Psoas muscle (tissue), 8 donors: ENCODE measurements around the gene EPS8L1. TPM values are rescaled to one million over a fixed set of nuclear protein-coding genes. Genes with fewer than 3 reads are reported as not detected.

Source experiments
- ATAC-seq, 4 donors: fragments of 200-7000 bp; cut with Tn5 transposase; one replicate each; pipeline ENCODE4 v1.9.1; 2020; ENCODE audit warnings: moderate library complexity in 3 of 4, mild to moderate bottlenecking in 2 of 4
- DNase-seq, 2 donors: peaks; one replicate each; pipeline ENCODE4 v3.0.0-alpha.2; 2020
- H3K27ac ChIP-seq: fragments of 200-600 bp; one replicate; pipeline ENCODE4 v1.8.0; 2022
- H3K27me3 ChIP-seq, 3 donors: fragments of 200-600 bp in 1 of 3; one replicate each; pipeline versions ENCODE4 v1.6.1 to v1.8.0; 2013 to 2022; ENCODE audit warnings: low read length in 2 of 3, mild to moderate bottlenecking in 2 of 3, moderate library complexity in 1 of 3; ENCODE audit not compliant: insufficient read depth in 3 of 3
- H3K36me3 ChIP-seq, 2 donors: fragments of 200-600 bp in 1 of 2; one replicate each; pipeline versions ENCODE4 v1.6.1 to v1.8.0; 2013 to 2022; ENCODE audit warnings: low read depth in 1 of 2, mild to moderate bottlenecking in 1 of 2, moderate library complexity in 1 of 2; ENCODE audit not compliant: insufficient read depth in 1 of 2
- H3K4me1 ChIP-seq: fragments of 200-600 bp; one replicate; pipeline ENCODE4 v1.8.0; 2022
- H3K4me3 ChIP-seq: fragments of 200-600 bp; one replicate; pipeline ENCODE4 v1.8.0; 2022; ENCODE audit warnings: mild to moderate bottlenecking
- H3K9me3 ChIP-seq: fragments of 200-600 bp; one replicate; pipeline ENCODE4 v1.8.0; 2022
- WGBS, 3 donors: extraction: QIAGEN DNeasy Blood & Tissue Kit; methylation state at CpG; one replicate each; pipeline versions ENCODE4 v1.1.6 to v1.1.7; 2013; 5-methylcytosine and 5-hydroxymethylcytosine counted together
- intact Hi-C, 2 donors: fragments of 100-400 bp; cut with DNase I; formaldehyde crosslinking; loops; one replicate each; pipeline versions ENCODE4 v1.11.0 to v1.14.2; 2022
- polyA plus RNA-seq, 3 donors: library from polyadenylated mRNA; stranded (reverse); fragments of 200-250 nt; gene quantifications; one replicate each; pipeline ENCODE4 v1.2.3, GENCODE V29; 2013
- total RNA-seq, 4 donors: library from RNA; stranded (reverse); fragmentation: NEBNext Ultra II Directional in 2 of 4; extraction: Animal tissue kit (Norgen Biotek cat#: 25700) in 2 of 4; gene quantifications; one replicate each; pipeline versions ENCODE4 v1.2.1 to v1.2.4, GENCODE V29; 2021 to 2023
- TF ChIP-seq, protein P1 (sequence below): fragments of 200-600 bp; IDR thresholded peaks from one replicate; pipeline ENCODE4 v1.8.0; 2022; ENCODE audit warnings: antibody characterized with exemption
- donor health status: healthy with polysubstance abuse.
- donor health status: DM: no; HTN: no; CAD: no; lungs with moderate emphysema.
- donor health status: Bipolar disorder and iron deficiency.
- donor health status: healthy.
- donor health status: DM: yes; HTN: yes; CAD: no.
- donor health status: DM: no; HTN: no; CAD: no.
- donor health status: DM: no; HTN: no; CAD: no.
- donor health status: DM: yes; HTN: yes; CAD: no.

EPS8L1 gene
- total and polyA plus RNA-seq, 7 donors: 0.53 to 2.5 (median 1.0) TPM

- H3K36me3 ChIP-seq: peaks cover 5 to 79% of the 10 kb centered on the region in 2 donors
- no peak overlapping the region for H3K27ac ChIP-seq
- DNase-seq (no peak), ATAC-seq (no peak)
- intact Hi-C loops: no loop called here
- H3K27me3 ChIP-seq: no peaks in the 10 kb centered on the region
- TF ChIP-seq, protein P1, sequence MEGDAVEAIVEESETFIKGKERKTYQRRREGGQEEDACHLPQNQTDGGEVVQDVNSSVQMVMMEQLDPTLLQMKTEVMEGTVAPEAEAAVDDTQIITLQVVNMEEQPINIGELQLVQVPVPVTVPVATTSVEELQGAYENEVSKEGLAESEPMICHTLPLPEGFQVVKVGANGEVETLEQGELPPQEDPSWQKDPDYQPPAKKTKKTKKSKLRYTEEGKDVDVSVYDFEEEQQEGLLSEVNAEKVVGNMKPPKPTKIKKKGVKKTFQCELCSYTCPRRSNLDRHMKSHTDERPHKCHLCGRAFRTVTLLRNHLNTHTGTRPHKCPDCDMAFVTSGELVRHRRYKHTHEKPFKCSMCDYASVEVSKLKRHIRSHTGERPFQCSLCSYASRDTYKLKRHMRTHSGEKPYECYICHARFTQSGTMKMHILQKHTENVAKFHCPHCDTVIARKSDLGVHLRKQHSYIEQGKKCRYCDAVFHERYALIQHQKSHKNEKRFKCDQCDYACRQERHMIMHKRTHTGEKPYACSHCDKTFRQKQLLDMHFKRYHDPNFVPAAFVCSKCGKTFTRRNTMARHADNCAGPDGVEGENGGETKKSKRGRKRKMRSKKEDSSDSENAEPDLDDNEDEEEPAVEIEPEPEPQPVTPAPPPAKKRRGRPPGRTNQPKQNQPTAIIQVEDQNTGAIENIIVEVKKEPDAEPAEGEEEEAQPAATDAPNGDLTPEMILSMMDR: no peak
- no peaks in the 10 kb centered on the region for H3K4me1 ChIP-seq
- H3K4me3 ChIP-seq: no peak overlapping the region
- no peaks in the 10 kb centered on the region for H3K9me3 ChIP-seq
- 93 to 95% (median 93%) methylated on average over 27 to 30 of the region's 30 CpGs for WGBS, 3 donors
Observed at GRCh38 chr19:55044771-55045716, 30.6 kb upstream of the EPS8L1 start.

DNA sequence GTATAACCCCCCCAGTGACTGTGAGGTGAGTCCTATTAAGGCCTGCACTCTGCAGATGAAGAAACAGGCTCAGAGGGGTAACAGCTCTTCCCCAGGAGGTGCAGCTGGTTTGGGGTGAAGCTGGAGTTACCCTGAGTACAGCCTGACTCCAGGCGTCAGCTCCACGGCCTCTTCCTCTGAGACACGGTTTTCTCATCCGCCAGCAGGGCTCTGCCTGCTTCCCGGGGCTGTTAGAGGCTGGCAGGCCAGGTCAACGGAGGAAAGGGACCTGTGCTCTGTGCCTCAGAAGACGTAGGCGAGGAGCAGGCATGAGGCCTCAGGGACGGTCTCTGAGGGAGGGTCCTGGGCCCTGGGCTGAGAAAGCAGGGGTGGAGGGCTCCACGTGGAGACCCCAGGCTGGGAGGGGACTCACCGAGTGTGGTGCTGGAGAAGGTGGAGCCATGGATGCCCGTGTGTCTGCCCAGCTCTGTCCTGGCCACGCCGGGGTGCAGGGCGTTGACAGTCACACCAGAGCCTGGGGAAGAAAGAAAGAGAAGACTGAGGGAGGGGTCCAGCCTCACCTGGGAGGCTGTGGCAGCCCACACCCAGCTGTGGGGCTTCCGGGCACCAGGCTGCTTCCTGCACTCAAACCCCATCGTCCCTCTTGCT, 28.6 kb upstream of the EPS8L1 start:
- Histone ChIP-seq H3K9me3 (no peaks in the 10 kb centered on the region), H3K27me3 (no peaks in the 10 kb centered on the region), H3K4me3 (no peak overlapping the region), H3K27ac (no peak overlapping the region), H3K36me3 (peaks cover 5 to 89% of the 10 kb centered on the region in 2 donors), H3K4me1 (no peaks in the 10 kb centered on the region)
- WGBS, 3 donors: 88 to 93% (median 93%) methylated on average over 16 to 17 of the region's 17 CpGs
- TF ChIP-seq, protein P1: no peak
- ATAC-seq (no peak), DNase-seq (no peak)
- intact Hi-C loops: no loop called here

GRCh38 chr19:55047951-55048350, 27.7 kb upstream of the EPS8L1 start:
- Histone ChIP-seq H3K4me1 (no peaks in the 10 kb centered on the region), H3K36me3 (peaks cover 5 to 88% of the 10 kb centered on the region in 2 donors), H3K9me3 (no peaks in the 10 kb centered on the region), H3K27ac (no peak overlapping the region), H3K4me3 (no peak overlapping the region), H3K27me3 (no peaks in the 10 kb centered on the region)
- intact Hi-C loops: no loop called here
- TF ChIP-seq, protein P1: no peak
- 85 to 90% (median 89%) methylated on average over 12 of the region's 12 CpGs for WGBS, 3 donors
- DNase-seq (no peak), ATAC-seq (no peak)

DNA sequence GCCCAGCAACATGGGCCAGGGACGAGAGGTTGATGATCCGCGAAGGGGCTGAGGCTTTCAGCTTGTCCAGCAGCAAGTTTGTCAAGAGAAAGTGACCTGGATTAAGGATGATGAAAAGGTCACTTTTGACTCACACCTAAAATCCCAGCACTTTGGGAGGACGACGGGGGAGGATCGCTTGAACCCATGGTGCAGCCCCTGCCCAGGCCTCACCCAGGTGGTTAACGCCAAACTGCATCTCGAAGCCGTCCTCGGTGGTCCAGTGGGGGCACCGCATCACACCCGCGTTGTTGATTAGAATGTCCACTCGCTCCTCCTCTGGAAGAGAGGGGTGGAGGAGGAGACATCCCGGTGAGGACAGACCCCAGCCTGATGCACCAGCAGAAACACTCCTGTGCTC, 27.2 kb upstream of the EPS8L1 start:
- intact Hi-C loops: no loop called here
- no peak for DNase-seq
- H3K27me3 ChIP-seq: no peaks in the 10 kb centered on the region
- no peak for ATAC-seq
- WGBS, 3 donors: 94 to 96% (median 96%) methylated on average over 15 of the region's 15 CpGs
- no peak overlapping the region for H3K4me3 ChIP-seq
- H3K9me3 ChIP-seq: no peaks in the 10 kb centered on the region
- no peaks in the 10 kb centered on the region for H3K4me1 ChIP-seq
- peaks cover 5 to 88% of the 10 kb centered on the region in 2 donors for H3K36me3 ChIP-seq
- TF ChIP-seq, protein P1: no peak
- no peak overlapping the region for H3K27ac ChIP-seq
